Fibroblast of lung (primary cell): ENCODE results near the gene PHF20.

ENCODE experiments used
- CTCF ChIP-seq, 2 donors: IDR thresholded peaks in 1 of 2; conservative IDR thresholded peaks in 1 of 2; 1 replicate in 1 of 2; 2 replicates in 1 of 2; pipeline ENCODE4 v1.5.1; 2011 to 2012; ENCODE audit warnings: low read length in 2 of 2, control low read depth in 1 of 2, inconsistent platforms in 1 of 2, low read depth in 1 of 2, mild to moderate bottlenecking in 1 of 2
- EZH2 ChIP-seq: IDR thresholded peaks from 2 replicates; pipeline ENCODE4 v1.5.1; 2012; ENCODE audit warnings: low read length, control low read depth, mild to moderate bottlenecking; ENCODE audit errors: missing control alignments

- TF ChIP-seq CTCF (conservative IDR thresholded peaks at IDR 0.05 in 1 of 2, IDR thresholded peaks at IDR 0.05 in 1 of 2; ENCODE audit: low read depth in 1 of 2, low read length in 2 of 2) (no peak), EZH2 (no peak)
Observed at GRCh38 chr20:35828434-35828833, 56.6 kb downstream of the PHF20 start.
